ENCODE data around the gene ACER3.
"Not testable (repeated sequence)": the region's sequence is repeated elsewhere in the genome, so short reads cannot be mapped to it uniquely, and the experiment has no call there.

The ACER3 gene

DNA sequence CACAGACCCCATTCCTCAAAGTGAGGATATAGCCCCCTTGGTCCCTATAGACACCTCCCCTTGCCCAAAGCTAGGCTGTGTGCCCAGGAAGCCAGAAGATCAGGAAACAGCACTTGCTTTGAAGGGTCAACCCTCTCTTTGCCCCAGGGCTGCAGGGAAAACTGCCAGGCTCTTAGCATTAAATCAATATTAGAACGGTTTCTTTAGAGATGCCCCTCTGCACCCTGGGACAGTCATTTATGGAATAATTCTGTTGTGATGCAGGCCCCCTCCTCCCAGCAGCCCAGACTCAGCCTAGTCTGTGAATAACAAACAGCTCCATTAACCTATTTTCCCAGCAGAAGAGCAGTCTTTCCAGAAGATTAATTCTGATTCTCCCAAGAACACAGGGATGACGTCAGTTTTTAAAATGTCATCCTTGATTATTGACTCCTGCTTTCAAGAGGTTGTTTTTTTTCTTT lies 194.4 kb downstream of the ACER3 start:
- no peaks in the 10 kb centered on the region for H3K27me3 ChIP-seq (replicated peaks; ENCODE audit: control insufficient read depth, insufficient read depth, low read length)
- H3K4me1 ChIP-seq (ENCODE audit: control insufficient read depth, insufficient read depth, low read length) = no peaks in the 10 kb centered on the region
- no peak for DNase-seq (ENCODE audit: low read depth)
- H3K9me3 ChIP-seq (ENCODE audit: control insufficient read depth, low read length) = peaks cover 7% of the 10 kb centered on the region
- no peak overlapping the region for H3K4me3 ChIP-seq (ENCODE audit: low read length)
- H3K9ac ChIP-seq (ENCODE audit: low read length) = no peak overlapping the region
- H3K36me3 ChIP-seq (ENCODE audit: control insufficient read depth, insufficient read depth, low read length, severe bottlenecking) = no peaks in the 10 kb centered on the region

DNA sequence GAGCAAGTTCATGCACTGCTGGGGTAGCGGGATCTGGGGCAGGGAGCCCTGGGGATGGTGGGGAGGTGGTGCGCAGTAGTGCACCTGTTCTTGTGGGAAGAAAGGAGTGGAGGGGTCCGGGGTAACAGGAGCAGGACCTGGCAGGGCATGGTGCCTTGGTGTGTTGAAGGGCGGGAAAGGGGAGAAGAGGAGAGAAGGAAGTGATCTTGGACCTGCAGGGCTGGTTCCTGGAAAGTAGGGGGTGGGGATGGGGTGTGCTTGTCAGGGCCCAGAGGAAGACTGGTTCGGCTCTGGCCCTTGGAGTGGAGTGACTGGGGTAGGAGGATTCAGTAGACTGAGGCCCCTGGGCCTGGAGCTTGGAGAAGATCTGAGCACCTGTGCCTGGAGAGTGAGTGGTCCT lies 195.2 kb downstream of the ACER3 start:
- no peak for DNase-seq (ENCODE audit: low read depth)
- Histone ChIP-seq H3K9ac (ENCODE audit: low read length) (no peak overlapping the region), H3K36me3 (ENCODE audit: control insufficient read depth, insufficient read depth, low read length, severe bottlenecking) (no peaks in the 10 kb centered on the region), H3K27me3 (replicated peaks; ENCODE audit: control insufficient read depth, insufficient read depth, low read length) (no peaks in the 10 kb centered on the region), H3K4me1 (ENCODE audit: control insufficient read depth, insufficient read depth, low read length) (no peaks in the 10 kb centered on the region), H3K4me3 (ENCODE audit: low read length) (no peak overlapping the region), H3K9me3 (ENCODE audit: control insufficient read depth, low read length) (peaks cover 7% of the 10 kb centered on the region)

DNA sequence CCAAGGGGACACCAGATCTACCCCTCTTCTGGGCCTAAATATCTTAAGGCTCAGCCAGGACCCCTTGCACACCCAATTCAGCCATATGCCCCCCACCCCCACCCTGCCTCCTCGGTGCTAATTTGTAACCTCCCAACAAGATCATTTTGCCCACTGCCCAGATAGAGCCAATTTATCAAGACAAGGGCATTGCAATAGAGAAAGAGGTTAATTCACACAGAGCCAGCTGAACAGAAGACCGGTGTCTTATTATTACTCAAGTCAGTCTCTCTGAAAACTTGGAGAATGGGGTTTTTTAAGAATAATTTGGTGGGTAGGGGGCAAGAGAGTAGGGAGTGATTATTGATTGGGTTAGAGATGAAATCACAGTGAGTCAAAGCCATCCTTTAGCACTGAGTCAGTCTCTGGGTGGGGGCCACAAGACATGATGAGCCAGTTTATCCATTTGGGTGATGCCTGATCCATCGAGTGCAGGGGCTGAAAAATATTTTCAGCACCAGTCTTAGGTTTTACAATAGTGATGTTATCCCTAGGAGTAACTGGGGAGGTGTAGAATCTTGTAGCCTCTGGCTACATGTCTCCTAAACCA lies 196.2 kb downstream of the ACER3 start:
- no peak for DNase-seq (ENCODE audit: low read depth)
- Histone ChIP-seq H3K9me3 (ENCODE audit: control insufficient read depth, low read length) (peaks cover 7% of the 10 kb centered on the region), H3K27me3 (replicated peaks; ENCODE audit: control insufficient read depth, insufficient read depth, low read length) (no peaks in the 10 kb centered on the region), H3K4me1 (ENCODE audit: control insufficient read depth, insufficient read depth, low read length) (no peaks in the 10 kb centered on the region), H3K9ac (ENCODE audit: low read length) (no peak overlapping the region), H3K36me3 (ENCODE audit: control insufficient read depth, insufficient read depth, low read length, severe bottlenecking) (no peaks in the 10 kb centered on the region), H3K4me3 (ENCODE audit: low read length) (no peak overlapping the region)

GRCh38 chr11:77057938-77058474 lies 197.3 kb downstream of the ACER3 start:
- no peak for DNase-seq (ENCODE audit: low read depth)
- Histone ChIP-seq H3K9ac (ENCODE audit: low read length) (no peak overlapping the region), H3K27me3 (replicated peaks; ENCODE audit: control insufficient read depth, insufficient read depth, low read length) (no peaks in the 10 kb centered on the region), H3K9me3 (ENCODE audit: control insufficient read depth, low read length) (peaks cover 7% of the 10 kb centered on the region), H3K4me3 (ENCODE audit: low read length) (no peak overlapping the region), H3K4me1 (ENCODE audit: control insufficient read depth, insufficient read depth, low read length) (no peaks in the 10 kb centered on the region), H3K36me3 (ENCODE audit: control insufficient read depth, insufficient read depth, low read length, severe bottlenecking) (no peaks in the 10 kb centered on the region)

- DNase-seq (ENCODE audit: low read depth) = no peak
- H3K9ac ChIP-seq (ENCODE audit: low read length) = no peak overlapping the region
- H3K4me3 ChIP-seq (ENCODE audit: low read length) = no peak overlapping the region
- peaks cover 7% of the 10 kb centered on the region for H3K9me3 ChIP-seq (ENCODE audit: control insufficient read depth, low read length)
- H3K4me1 ChIP-seq (ENCODE audit: control insufficient read depth, insufficient read depth, low read length) = no peaks in the 10 kb centered on the region
- H3K36me3 ChIP-seq (ENCODE audit: control insufficient read depth, insufficient read depth, low read length, severe bottlenecking) = no peaks in the 10 kb centered on the region
- H3K27me3 ChIP-seq (replicated peaks; ENCODE audit: control insufficient read depth, insufficient read depth, low read length) = no peaks in the 10 kb centered on the region
Measured at GRCh38 chr11:77058900-77059299, 198.2 kb downstream of the ACER3 start.

GRCh38 chr11:77059806-77060205 lies 199.1 kb downstream of the ACER3 start:
- Histone ChIP-seq H3K4me1 (ENCODE audit: control insufficient read depth, insufficient read depth, low read length) (no peaks in the 10 kb centered on the region), H3K27me3 (replicated peaks; ENCODE audit: control insufficient read depth, insufficient read depth, low read length) (no peaks in the 10 kb centered on the region), H3K9ac (ENCODE audit: low read length) (no peak overlapping the region), H3K36me3 (ENCODE audit: control insufficient read depth, insufficient read depth, low read length, severe bottlenecking) (no peaks in the 10 kb centered on the region), H3K9me3 (ENCODE audit: control insufficient read depth, low read length) (peaks cover 7% of the 10 kb centered on the region), H3K4me3 (ENCODE audit: low read length) (no peak overlapping the region)
- DNase-seq (ENCODE audit: low read depth) = no peak

- no peak overlapping the region for H3K9ac ChIP-seq (ENCODE audit: low read length)
- no peaks in the 10 kb centered on the region for H3K27me3 ChIP-seq (replicated peaks; ENCODE audit: control insufficient read depth, insufficient read depth, low read length)
- H3K36me3 ChIP-seq (ENCODE audit: control insufficient read depth, insufficient read depth, low read length, severe bottlenecking) = no peaks in the 10 kb centered on the region
- peaks cover 7% of the 10 kb centered on the region for H3K9me3 ChIP-seq (ENCODE audit: control insufficient read depth, low read length)
- H3K4me1 ChIP-seq (ENCODE audit: control insufficient read depth, insufficient read depth, low read length) = no peaks in the 10 kb centered on the region
- no peak overlapping the region for H3K4me3 ChIP-seq (ENCODE audit: low read length)
- no peak for DNase-seq (ENCODE audit: low read depth)
Measured at GRCh38 chr11:77060234-77060633, 199.5 kb downstream of the ACER3 start.

DNA sequence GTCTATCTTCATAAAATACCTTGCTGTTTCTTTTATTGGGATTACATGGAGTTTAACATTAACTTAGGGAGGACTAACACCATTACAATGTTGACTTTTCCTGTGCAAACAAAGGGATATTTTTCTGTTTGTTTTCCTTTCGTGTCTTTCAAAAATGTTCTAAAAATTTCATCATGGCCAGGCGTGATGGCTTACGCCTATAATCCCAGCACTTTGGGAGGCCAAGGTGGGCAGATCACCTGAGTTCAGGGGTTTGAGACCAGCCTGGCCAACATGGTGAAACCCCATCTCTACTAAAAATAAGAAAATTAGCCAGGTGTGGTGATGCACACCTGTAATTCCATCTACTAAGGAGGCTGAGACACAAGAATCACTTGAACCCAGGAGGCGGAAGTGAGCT lies 200.5 kb downstream of the ACER3 start:
- not testable (repeated sequence) for H3K9me3 ChIP-seq (ENCODE audit: control insufficient read depth, low read length); H3K36me3 ChIP-seq (ENCODE audit: control insufficient read depth, insufficient read depth, low read length, severe bottlenecking); DNase-seq (ENCODE audit: low read depth); H3K9ac ChIP-seq (ENCODE audit: low read length); H3K4me3 ChIP-seq (ENCODE audit: low read length); H3K4me1 ChIP-seq (ENCODE audit: control insufficient read depth, insufficient read depth, low read length); H3K27me3 ChIP-seq (replicated peaks; ENCODE audit: control insufficient read depth, insufficient read depth, low read length)

GRCh38 chr11:77062924-77063323 lies 202.2 kb downstream of the ACER3 start:
- Histone ChIP-seq H3K4me1 (ENCODE audit: control insufficient read depth, insufficient read depth, low read length) (peaks cover 13% of the 10 kb centered on the region), H3K9ac (ENCODE audit: low read length) (no peak overlapping the region), H3K27me3 (replicated peaks; ENCODE audit: control insufficient read depth, insufficient read depth, low read length) (no peaks in the 10 kb centered on the region), H3K4me3 (ENCODE audit: low read length) (no peak overlapping the region), H3K9me3 (ENCODE audit: control insufficient read depth, low read length) (no peaks in the 10 kb centered on the region), H3K36me3 (ENCODE audit: control insufficient read depth, insufficient read depth, low read length, severe bottlenecking) (no peaks in the 10 kb centered on the region)
- DNase-seq (ENCODE audit: low read depth) = no peak

GRCh38 chr11:77063407-77063806 lies 202.7 kb downstream of the ACER3 start:
- no peak for DNase-seq (ENCODE audit: low read depth)
- no peaks in the 10 kb centered on the region for H3K36me3 ChIP-seq (ENCODE audit: control insufficient read depth, insufficient read depth, low read length, severe bottlenecking)

GRCh38 chr11:77063861-77064260 lies 203.1 kb downstream of the ACER3 start:
- DNase-seq (ENCODE audit: low read depth) = no peak
- Histone ChIP-seq H3K36me3 (ENCODE audit: control insufficient read depth, insufficient read depth, low read length, severe bottlenecking) (no peaks in the 10 kb centered on the region), H3K9me3 (ENCODE audit: control insufficient read depth, low read length) (no peaks in the 10 kb centered on the region), H3K9ac (ENCODE audit: low read length) (no peak overlapping the region), H3K27me3 (replicated peaks; ENCODE audit: control insufficient read depth, insufficient read depth, low read length) (no peaks in the 10 kb centered on the region), H3K4me3 (ENCODE audit: low read length) (no peak overlapping the region), H3K4me1 (ENCODE audit: control insufficient read depth, insufficient read depth, low read length) (peaks cover 22% of the 10 kb centered on the region)

More at GRCh38 chr11:77063407-77063806, 202.7 kb downstream of the ACER3 start:
- H3K4me3 ChIP-seq (ENCODE audit: low read length) = no peak overlapping the region
- H3K9me3 ChIP-seq (ENCODE audit: control insufficient read depth, low read length) = no peaks in the 10 kb centered on the region
- no peaks in the 10 kb centered on the region for H3K27me3 ChIP-seq (replicated peaks; ENCODE audit: control insufficient read depth, insufficient read depth, low read length)
- H3K9ac ChIP-seq (ENCODE audit: low read length) = no peak overlapping the region
- H3K4me1 ChIP-seq (ENCODE audit: control insufficient read depth, insufficient read depth, low read length) = peaks cover 18% of the 10 kb centered on the region

Data from adipocyte (in vitro differentiated cells).